DOHH2 (cell line): Measurements from ENCODE around the gene KLHL33.

Experiments used
- H3F3A ChIP-seq: fragments of 200-600 bp; sonication (generic), shearing (Covaris generic); 2 replicates; pipeline ENCODE4 v1.6.0; 2016; ENCODE audit warnings: antibody characterized with exemption, mild to moderate bottlenecking; ENCODE audit not compliant: control insufficient read depth, insufficient read depth
- H3K27ac ChIP-seq: fragments of 200-600 bp; sonication (generic); 2 replicates; pipeline ENCODE4 v1.5.1; 2014; ENCODE audit warnings: low read depth, mild to moderate bottlenecking, low read length, moderate library complexity
- H3K27me3 ChIP-seq: fragments of 200-600 bp; sonication (generic); 2 replicates; pipeline ENCODE4 v1.6.1; 2014; ENCODE audit warnings: mild to moderate bottlenecking, low read length, mixed read lengths; ENCODE audit not compliant: control insufficient read depth
- H3K36me3 ChIP-seq: fragments of 200-600 bp; sonication (generic); 2 replicates; pipeline ENCODE4 v1.6.1; 2014; ENCODE audit warnings: mild to moderate bottlenecking, low read length, moderate library complexity, mixed read lengths; ENCODE audit not compliant: control insufficient read depth
- H3K4me1 ChIP-seq: fragments of 200-600 bp; sonication (generic); 2 replicates; pipeline ENCODE4 v1.6.1; 2014; ENCODE audit warnings: mild to moderate bottlenecking, low read length, mixed read lengths; ENCODE audit not compliant: control insufficient read depth
- H3K4me2 ChIP-seq: fragments of 200-600 bp; sonication (generic); 2 replicates; pipeline ENCODE4 v1.6.0; 2014; ENCODE audit warnings: mild to moderate bottlenecking, low read length, moderate library complexity
- H3K4me3 ChIP-seq: fragments of 200-600 bp; sonication (generic); 2 replicates; pipeline ENCODE4 v1.5.1; 2014; ENCODE audit warnings: mild to moderate bottlenecking, low read length, mixed read lengths
- H3K79me2 ChIP-seq: fragments of 200-600 bp; sonication (generic); 2 replicates; pipeline ENCODE4 v1.6.1; 2014; ENCODE audit warnings: mild to moderate bottlenecking, low read length, mixed read lengths; ENCODE audit not compliant: control insufficient read depth
- H3K9me2 ChIP-seq: fragments of 200-600 bp; sonication (generic); replicated peaks from 2 replicates; pipeline ENCODE4 v1.6.1; 2014; ENCODE audit warnings: mild to moderate bottlenecking, low read length, mixed read lengths; ENCODE audit not compliant: control insufficient read depth
- H3K9me3 ChIP-seq: fragments of 200-600 bp; sonication (generic); 2 replicates; pipeline ENCODE4 v1.6.1; 2014; ENCODE audit warnings: antibody characterized with exemption, low read length, mixed read lengths; ENCODE audit not compliant: control insufficient read depth, insufficient read depth
- H4K20me1 ChIP-seq: fragments of 200-600 bp; sonication (generic); 2 replicates; pipeline ENCODE4 v1.6.0; 2014; ENCODE audit warnings: low read depth, mild to moderate bottlenecking, antibody characterized with exemption, low read length, moderate library complexity; ENCODE audit not compliant: control insufficient read depth, insufficient read depth
- CTCF ChIP-seq: fragments of 200-600 bp; sonication (generic); IDR thresholded peaks from one replicate; pipeline ENCODE4 v1.5.1; 2014; ENCODE audit warnings: antibody characterized with exemption, mild to moderate bottlenecking, low read depth, low read length; ENCODE audit not compliant: poor library complexity, severe bottlenecking
- EZH2phosphoT487 ChIP-seq: fragments of 200-600 bp; sonication (generic); IDR thresholded peaks from 2 replicates; pipeline ENCODE4 v1.6.1; 2017; ENCODE audit warnings: borderline replicate concordance, mild to moderate bottlenecking, antibody characterized with exemption, low read length, moderate library complexity, mixed read lengths

The KLHL33 gene

DNA sequence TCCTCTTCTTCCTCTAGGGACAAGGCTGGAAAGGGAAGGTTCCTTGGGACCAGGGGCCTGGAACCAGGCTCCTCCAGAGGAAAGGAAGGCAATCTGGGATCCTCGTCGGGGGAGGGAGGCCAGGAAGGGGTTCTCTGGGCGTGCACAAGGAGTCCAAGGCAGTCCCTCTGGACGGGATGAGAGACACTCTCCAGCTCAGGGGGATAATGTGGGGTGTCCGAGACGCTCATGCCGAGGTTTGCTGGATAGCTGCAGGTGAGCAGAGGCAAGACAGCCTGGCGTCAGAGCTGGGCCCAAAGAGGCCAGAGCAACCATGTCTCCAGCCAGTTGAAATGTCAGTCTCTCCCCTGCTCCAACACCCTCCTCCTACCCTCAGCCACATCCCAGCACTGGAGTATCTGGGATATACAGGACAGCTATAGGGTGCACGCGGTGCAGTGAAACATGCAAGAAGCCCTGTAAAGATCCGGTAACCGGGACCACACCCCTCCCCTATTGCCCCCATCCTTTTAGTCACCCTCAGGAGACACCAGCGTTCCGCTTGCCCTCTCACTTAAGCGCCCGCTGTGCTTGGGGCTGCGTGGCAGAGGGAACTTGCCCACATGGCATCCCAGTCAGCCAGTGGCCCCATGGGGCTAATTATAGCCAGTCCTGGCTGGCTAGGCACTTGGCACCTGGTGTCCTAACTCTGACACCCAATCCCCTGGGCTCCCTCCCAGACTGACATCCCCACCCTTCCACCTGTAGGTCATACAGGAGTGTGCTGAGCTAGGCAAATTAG, at the start of gene KLHL33:
Gene KLHL33 (minus strand): TSS at position 585 of the 781 bp plus-strand sequence. CDS start 355 bp downstream, at position 230.
- Histone ChIP-seq H3K79me2 (no peaks in the 10 kb centered on the region), H3K4me3 (no peak within 1 kb of the TSS), H3K4me2 (no peak within 1 kb of the TSS), H3K36me3 (no peaks in the 10 kb centered on the region), H3K9me3 (no peaks in the 10 kb centered on the region), H3F3A (no peaks in the 10 kb centered on the region), H3K27me3 (no peaks in the 10 kb centered on the region), H3K4me1 (peaks cover 21% of the 10 kb centered on the region), H4K20me1 (no peaks in the 10 kb centered on the region), H3K9me2 (no peaks in the 10 kb centered on the region), H3K27ac (no peak within 1 kb of the TSS)
- no peak for TF ChIP-seq EZH2phosphoT487
- TF ChIP-seq CTCF = no peak

DNA sequence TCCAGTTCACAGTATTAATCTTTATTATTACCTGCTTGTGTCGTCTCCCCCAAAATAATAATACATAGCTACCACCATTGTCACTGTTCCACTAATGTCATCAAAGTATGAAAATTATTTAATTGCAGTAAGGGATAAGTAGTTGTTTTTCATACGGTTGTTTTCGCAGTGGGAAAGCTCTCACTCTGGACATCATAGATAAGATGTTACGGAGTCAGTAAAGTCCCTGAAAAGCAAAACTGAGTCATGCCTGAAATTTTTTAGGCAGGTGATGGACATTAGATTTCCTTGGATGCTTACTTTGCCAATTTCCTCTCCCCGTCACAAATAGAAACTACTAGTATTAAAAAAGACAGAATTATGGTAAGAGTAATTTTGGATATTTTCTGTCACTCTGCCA, 46.4 kb upstream of the KLHL33 start:
- H3K36me3 ChIP-seq = peaks cover 24% of the 10 kb centered on the region
- no peaks in the 10 kb centered on the region for H3K79me2 ChIP-seq
- H3F3A ChIP-seq = peaks cover 23% of the 10 kb centered on the region
- H3K4me2 ChIP-seq = no peak overlapping the region
- no peaks in the 10 kb centered on the region for H3K9me2 ChIP-seq
- H3K4me3 ChIP-seq = no peak overlapping the region
- H3K27ac ChIP-seq = no peak overlapping the region
- peaks cover 4% of the 10 kb centered on the region for H3K4me1 ChIP-seq
- H3K27me3 ChIP-seq = no peaks in the 10 kb centered on the region
- no peaks in the 10 kb centered on the region for H3K9me3 ChIP-seq
- TF ChIP-seq CTCF (no peak), EZH2phosphoT487 (no peak)
- peaks cover 2% of the 10 kb centered on the region; the same call in 1 of the 2 replicates for H4K20me1 ChIP-seq

DNA sequence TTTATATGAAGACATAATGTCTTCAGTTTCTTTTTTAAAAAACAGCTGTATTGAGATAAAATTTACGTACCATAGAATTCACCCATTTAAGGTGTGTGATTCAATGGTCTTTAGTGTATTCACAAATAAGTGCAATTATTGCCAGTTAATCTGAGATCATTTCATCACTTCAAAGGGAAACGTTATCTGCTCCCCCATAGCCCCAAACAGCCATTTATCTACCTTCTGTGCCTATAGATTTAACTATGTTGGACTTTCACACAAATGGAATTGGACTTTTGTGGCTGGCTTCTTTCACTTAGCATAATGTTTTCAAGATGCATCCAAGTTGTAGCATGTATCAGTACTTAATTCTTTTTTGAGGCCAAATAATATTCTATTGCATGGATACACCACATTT, 42.9 kb upstream of the KLHL33 start:
- Histone ChIP-seq H4K20me1 (peaks cover 10% of the 10 kb centered on the region), H3K9me2 (no peaks in the 10 kb centered on the region), H3K79me2 (peaks cover 10% of the 10 kb centered on the region), H3K4me2 (no peak overlapping the region), H3K27me3 (no peaks in the 10 kb centered on the region), H3K4me3 (no peak overlapping the region), H3F3A (peaks cover 34% of the 10 kb centered on the region), H3K36me3 (peaks cover 58% of the 10 kb centered on the region), H3K9me3 (no peaks in the 10 kb centered on the region), H3K4me1 (peaks cover 30% of the 10 kb centered on the region), H3K27ac (no peak overlapping the region)
- no peak for TF ChIP-seq EZH2phosphoT487

DNA sequence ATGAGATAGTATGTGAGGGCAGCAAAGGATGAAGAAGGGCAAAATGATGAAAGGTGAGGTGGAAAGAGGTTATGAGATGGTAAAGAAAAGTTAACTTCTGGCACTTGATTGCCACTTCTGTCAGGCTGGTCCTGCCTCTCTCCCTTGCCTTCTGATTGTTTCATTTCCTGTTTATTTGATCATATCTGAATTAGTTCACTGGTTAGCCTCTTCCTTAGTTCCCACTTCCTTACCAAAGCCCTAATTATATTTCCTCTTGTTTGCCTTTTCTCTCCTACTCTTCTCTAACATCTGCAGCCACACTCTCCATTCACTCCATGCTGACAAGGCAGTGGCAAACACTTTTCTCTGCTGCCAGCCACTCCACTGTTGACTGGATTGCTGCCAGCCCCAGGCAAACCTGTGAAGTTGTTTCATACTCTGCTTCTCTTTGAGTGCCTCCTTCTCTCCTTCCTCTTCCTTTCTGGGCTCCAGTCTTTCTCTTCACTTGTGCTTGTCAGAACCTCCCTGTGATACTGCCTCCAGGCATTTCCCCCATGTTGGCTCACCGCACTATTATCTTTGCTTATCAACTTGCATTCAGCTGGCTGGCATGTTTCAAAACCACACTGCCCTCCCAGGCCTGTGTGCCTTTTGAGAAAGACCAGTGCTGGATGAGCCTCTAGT, 41.4 kb upstream of the KLHL33 start:
- Histone ChIP-seq H3K4me2 (peak overlapping the region; percentile 49), H3K4me3 (peak overlapping the region; percentile 18; the same call in 1 of the 2 replicates)

More for the DNA sequence above, 41.4 kb upstream of the KLHL33 start:
- H3K9me2 ChIP-seq = no peaks in the 10 kb centered on the region
- H4K20me1 ChIP-seq = peaks cover 12% of the 10 kb centered on the region
- peaks cover 31% of the 10 kb centered on the region for H3K4me1 ChIP-seq
- H3K36me3 ChIP-seq = peaks cover 74% of the 10 kb centered on the region
- peaks cover 34% of the 10 kb centered on the region for H3F3A ChIP-seq
- H3K79me2 ChIP-seq = peaks cover 24% of the 10 kb centered on the region
- TF ChIP-seq CTCF = no peak
- TF ChIP-seq EZH2phosphoT487 = no peak
- no peaks in the 10 kb centered on the region for H3K27me3 ChIP-seq
- H3K27ac ChIP-seq = peak overlapping the region; percentile 50
- no peaks in the 10 kb centered on the region for H3K9me3 ChIP-seq
